ENCODE measurements around the gene SVOPL.

SVOPL gene

GRCh38 chr7:138555684-138556083 lies 145.5 kb downstream of the SVOPL start:
- 0 out of 2 replicates have a peak, but pooled peaks cover 4% of the 10 kb centered on the region for H3K9me3 ChIP-seq (replicated peaks; ENCODE audit: insufficient read depth, low read length)
- no peak overlapping the region for H3K4me2 ChIP-seq (ENCODE audit: low read depth, low read length)
- no peaks in the 10 kb centered on the region for H3K27me3 ChIP-seq (replicated peaks; ENCODE audit: insufficient read depth, low read length)
- H3K9ac ChIP-seq (ENCODE audit: low read length) = no peak overlapping the region
- no peak overlapping the region for H3K4me3 ChIP-seq (ENCODE audit: low read length)
- no peaks in the 10 kb centered on the region for H3F3A ChIP-seq (ENCODE audit: insufficient read depth, low read length)
- no peaks in the 10 kb centered on the region for H3K4me1 ChIP-seq (ENCODE audit: low read length)
- H3K27ac ChIP-seq (ENCODE audit: low read length) = no peak overlapping the region
- H3K79me2 ChIP-seq (ENCODE audit: low read length) = no peaks in the 10 kb centered on the region
- H3K36me3 ChIP-seq (replicated peaks; ENCODE audit: insufficient read depth, low read length) = peaks cover 52% of the 10 kb centered on the region
- no peak overlapping the region for H2AFZ ChIP-seq (ENCODE audit: low read length)
- no peak for DNase-seq
- TF ChIP-seq CTCF (IDR thresholded peaks at IDR 0.05; ENCODE audit: low read length) (no peak), EZH2phosphoT487 (IDR thresholded peaks at IDR 0.05; ENCODE audit: low read length) (no peak), EZH2 (optimal IDR thresholded peaks at IDR 0.05; ENCODE audit: low read depth, low read length) (no peak)
- H4K20me1 ChIP-seq (ENCODE audit: insufficient read depth, low read length) = no peaks in the 10 kb centered on the region
- no peaks in the 10 kb centered on the region for H3K9me2 ChIP-seq (replicated peaks; ENCODE audit: insufficient read depth, low read length)

- no peak overlapping the region for H3K4me2 ChIP-seq (ENCODE audit: low read depth, low read length)
- H3K9me3 ChIP-seq (replicated peaks; ENCODE audit: insufficient read depth, low read length) = 0 out of 2 replicates have a peak, but pooled peaks cover 4% of the 10 kb centered on the region
- H4K20me1 ChIP-seq (ENCODE audit: insufficient read depth, low read length) = no peaks in the 10 kb centered on the region
- H3K27me3 ChIP-seq (replicated peaks; ENCODE audit: insufficient read depth, low read length) = no peaks in the 10 kb centered on the region
- H2AFZ ChIP-seq (ENCODE audit: low read length) = no peak overlapping the region
- H3K9me2 ChIP-seq (replicated peaks; ENCODE audit: insufficient read depth, low read length) = no peaks in the 10 kb centered on the region
- no peak overlapping the region for H3K4me3 ChIP-seq (ENCODE audit: low read length)
- peaks cover 52% of the 10 kb centered on the region for H3K36me3 ChIP-seq (replicated peaks; ENCODE audit: insufficient read depth, low read length)
- no peaks in the 10 kb centered on the region for H3K79me2 ChIP-seq (ENCODE audit: low read length)
- no peak overlapping the region for H3K27ac ChIP-seq (ENCODE audit: low read length)
- no peaks in the 10 kb centered on the region for H3K4me1 ChIP-seq (ENCODE audit: low read length)
- TF ChIP-seq EZH2phosphoT487 (IDR thresholded peaks at IDR 0.05; ENCODE audit: low read length) (no peak), CTCF (IDR thresholded peaks at IDR 0.05; ENCODE audit: low read length) (no peak), EZH2 (optimal IDR thresholded peaks at IDR 0.05; ENCODE audit: low read depth, low read length) (no peak)
- no peak overlapping the region for H3K9ac ChIP-seq (ENCODE audit: low read length)
- no peaks in the 10 kb centered on the region for H3F3A ChIP-seq (ENCODE audit: insufficient read depth, low read length)
- DNase-seq = no peak
Measured at GRCh38 chr7:138554674-138555073, 146.5 kb downstream of the SVOPL start.

GRCh38 chr7:138553805-138554204 lies 147.4 kb downstream of the SVOPL start:
- Histone ChIP-seq H3F3A (ENCODE audit: insufficient read depth, low read length) (no peaks in the 10 kb centered on the region), H3K9ac (ENCODE audit: low read length) (no peak overlapping the region), H3K4me1 (ENCODE audit: low read length) (no peaks in the 10 kb centered on the region), H2AFZ (ENCODE audit: low read length) (no peak overlapping the region), H3K4me2 (ENCODE audit: low read depth, low read length) (no peak overlapping the region), H3K27me3 (replicated peaks; ENCODE audit: insufficient read depth, low read length) (no peaks in the 10 kb centered on the region), H3K9me2 (replicated peaks; ENCODE audit: insufficient read depth, low read length) (no peaks in the 10 kb centered on the region), H3K27ac (ENCODE audit: low read length) (no peak overlapping the region), H3K79me2 (ENCODE audit: low read length) (no peaks in the 10 kb centered on the region), H3K4me3 (ENCODE audit: low read length) (no peak overlapping the region), H3K9me3 (replicated peaks; ENCODE audit: insufficient read depth, low read length) (0 out of 2 replicates have a peak, but pooled peaks cover 4% of the 10 kb centered on the region), H4K20me1 (ENCODE audit: insufficient read depth, low read length) (no peaks in the 10 kb centered on the region), H3K36me3 (replicated peaks; ENCODE audit: insufficient read depth, low read length) (peaks cover 48% of the 10 kb centered on the region)
- no peak for DNase-seq
- TF ChIP-seq EZH2phosphoT487 (IDR thresholded peaks at IDR 0.05; ENCODE audit: low read length) (no peak), CTCF (IDR thresholded peaks at IDR 0.05; ENCODE audit: low read length) (no peak), EZH2 (optimal IDR thresholded peaks at IDR 0.05; ENCODE audit: low read depth, low read length) (no peak)

All from MM.1S (cell line).